Spleen (tissue), 7 donors: ENCODE results near the gene PEDS1.

ENCODE experiments used
- CTCF ChIP-seq, 11 experiments: fragments of 200-600 bp in 7 of 11; fragments of 450-650 bp in 4 of 11; sonication (generic) in 4 of 11; IDR thresholded peaks in 8 of 11; conservative IDR thresholded peaks in 3 of 11; 1 replicate in 7 of 11; 2 replicates in 4 of 11; pipeline versions ENCODE4 v1.4.0 to v1.8.0; 2016 to 2021; ENCODE audit warnings: antibody characterized with exemption in 11 of 11, inconsistent platforms in 4 of 11, mild to moderate bottlenecking in 1 of 11
- POLR2A ChIP-seq, 3 donors: fragments of 450-650 bp; IDR thresholded peaks; one replicate each; pipeline ENCODE4 v1.5.1; 2017; ENCODE audit warnings: antibody characterized with exemption in 3 of 3, mild to moderate bottlenecking in 1 of 3
- POLR2AphosphoS5 ChIP-seq, 3 donors: sonication (generic); formaldehyde crosslinking; IDR thresholded peaks; one replicate each; pipeline ENCODE4 v1.5.1; 2017; ENCODE audit warnings: antibody characterized with exemption in 3 of 3
- donor health status: DM: no; HTN: no; CAD: no; lungs with moderate emphysema.
- donor health status: DM: no; HTN: no; CAD: no.
- donor health status: DM: no; HTN: no; CAD: no.

- TF ChIP-seq POLR2AphosphoS5 (IDR thresholded peaks at IDR 0.05) = peak in 2 of 3 donors; percentile 17 to 38
- TF ChIP-seq CTCF (IDR thresholded peaks at IDR 0.05 in 8 of 11, conservative IDR thresholded peaks at IDR 0.05 in 3 of 11) = peak; percentile 97 to 100 (median 99)
- no peak for TF ChIP-seq POLR2A (IDR thresholded peaks at IDR 0.05)
Measured at GRCh38 chr20:50186151-50186885, 32.8 kb upstream of the PEDS1 start.
